Measurements from ENCODE around the gene MPC1. TPM values are rescaled to one million over a fixed set of nuclear protein-coding genes. Genes with fewer than 3 reads are reported as not detected.
"Not testable (repeated sequence)": the region's sequence is repeated elsewhere in the genome, so short reads cannot be mapped to it uniquely, and the experiment has no call there.

MPC1 gene
- total RNA-seq, 2 experiments from 2014 or later = 23.0 to 24.1 TPM

DNA sequence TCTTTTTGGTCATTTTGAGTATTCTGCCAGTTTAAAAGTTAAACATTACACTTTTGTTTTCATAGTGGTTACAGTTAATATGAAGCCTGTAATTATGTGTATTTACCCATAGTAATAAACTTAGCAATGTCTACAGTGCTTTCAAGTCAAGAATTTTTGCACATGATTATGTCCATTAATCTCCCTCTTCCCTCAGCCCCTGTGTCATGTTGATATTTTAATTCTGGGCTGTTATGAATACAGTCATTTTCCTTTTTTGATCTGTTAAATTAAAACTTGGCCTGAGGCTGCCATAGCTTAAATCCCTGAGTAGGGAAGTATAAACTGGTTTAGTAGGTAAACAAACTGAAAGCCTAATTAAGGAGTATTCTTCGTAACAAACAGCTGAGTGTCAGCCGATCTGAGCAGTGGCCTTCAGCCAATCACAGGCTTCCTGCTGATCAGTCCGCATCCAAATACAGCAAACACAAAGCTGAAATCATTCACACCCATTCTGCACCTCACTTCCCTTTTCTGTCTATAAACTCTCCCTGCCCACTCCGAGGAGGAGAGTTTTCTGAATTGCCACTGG, 30.9 kb downstream of the MPC1 start:
- no peaks in the 10 kb centered on the region for H3K4me1 Mint-ChIP-seq
- H3K4me3 Mint-ChIP-seq = no peak overlapping the region

DNA sequence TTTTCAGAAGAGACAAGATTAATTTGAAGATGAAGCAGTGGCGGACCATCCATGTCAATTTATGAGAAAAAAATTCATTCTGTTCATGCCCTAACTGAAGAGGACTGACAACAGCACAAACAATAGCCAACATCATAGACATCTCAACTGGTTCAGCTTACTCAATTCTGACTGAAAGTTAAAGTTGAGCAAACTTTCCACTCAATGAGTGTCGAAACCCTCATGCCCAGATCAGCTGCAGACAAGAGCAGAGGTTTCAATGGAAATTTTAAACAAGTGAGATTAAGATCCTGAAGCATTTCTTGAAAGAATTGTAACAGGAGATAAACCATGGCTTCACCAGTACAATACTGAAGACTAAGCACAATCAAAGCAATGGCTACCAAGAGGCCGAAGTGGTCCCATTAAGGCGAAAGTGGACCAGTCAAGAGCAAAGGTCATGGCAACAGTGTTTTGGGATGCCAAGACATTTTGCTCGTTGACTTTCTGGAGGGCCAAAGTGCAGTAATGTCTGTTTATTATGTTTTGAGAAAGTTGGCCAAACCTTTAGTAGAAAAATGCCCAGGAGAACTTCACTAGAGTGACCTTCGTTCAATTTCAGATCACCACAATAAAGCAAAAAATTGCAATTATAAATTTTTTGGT, 34.3 kb downstream of the MPC1 start:
- Mint-ChIP-seq H3K27ac (no peak overlapping the region), H3K9me3 (peaks cover 2% of the 10 kb centered on the region), H3K4me3 (no peak overlapping the region), H3K36me3 (ENCODE audit: low read depth) (peaks cover 2% of the 10 kb centered on the region), H3K27me3 (peaks cover 52% of the 10 kb centered on the region), H3K4me1 (peaks cover 2% of the 10 kb centered on the region)
- CTCF ChIA-PET = no interaction called here
- no peak for DNase-seq
- POLR2A ChIA-PET = no interaction called here

More for the DNA sequence above, 30.9 kb downstream of the MPC1 start:
- no peak for DNase-seq
- Mint-ChIP-seq H3K27me3 (peaks cover 54% of the 10 kb centered on the region), H3K27ac (no peak overlapping the region), H3K9me3 (peaks cover 2% of the 10 kb centered on the region), H3K36me3 (ENCODE audit: low read depth) (peaks cover 2% of the 10 kb centered on the region)
- ChIA-PET CTCF (no interaction called here), POLR2A (no interaction called here)

DNA sequence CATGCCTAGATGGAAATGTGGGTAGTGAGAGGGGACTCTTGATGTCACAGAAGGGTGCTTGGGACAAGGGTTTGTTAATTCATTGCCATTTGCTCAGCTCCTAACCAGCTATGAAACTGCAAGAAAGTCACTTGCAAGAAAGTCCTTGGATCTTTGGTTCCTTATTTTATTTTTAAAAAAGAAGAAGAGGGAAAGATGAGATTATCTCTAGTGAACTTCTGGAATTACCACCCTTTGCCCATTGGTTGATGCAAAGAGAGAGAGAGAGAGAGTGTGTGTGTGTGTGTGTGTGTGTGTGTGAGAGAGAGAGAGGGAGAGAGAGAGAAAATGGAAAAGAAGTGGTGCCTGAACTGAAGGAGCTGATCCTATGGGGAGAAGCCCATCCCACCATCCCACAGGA, 35.8 kb downstream of the MPC1 start:
- peaks cover 5% of the 10 kb centered on the region for H3K36me3 Mint-ChIP-seq (ENCODE audit: low read depth)

DNA sequence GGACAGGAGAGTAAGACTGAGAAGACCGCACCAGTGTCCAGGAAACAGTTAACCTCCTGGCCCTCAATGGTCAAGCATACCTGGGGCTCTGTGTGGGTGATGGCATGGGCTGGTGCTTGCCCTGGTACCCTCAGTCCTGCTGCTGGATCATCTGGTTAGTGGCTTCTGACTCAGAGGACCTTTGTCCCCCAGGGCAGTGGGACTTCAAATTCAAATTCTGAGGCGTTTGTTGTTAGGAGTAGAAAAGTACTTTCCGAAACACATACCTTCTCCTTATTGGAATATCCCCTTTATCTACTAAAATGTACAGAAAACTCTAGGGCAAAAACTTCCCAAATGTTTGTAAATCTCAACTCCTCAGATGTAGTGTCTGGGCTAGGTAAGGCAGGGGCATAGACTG, 36.3 kb downstream of the MPC1 start:
- Mint-ChIP-seq H3K9me3 (peaks cover 2% of the 10 kb centered on the region), H3K36me3 (ENCODE audit: low read depth) (peaks cover 8% of the 10 kb centered on the region), H3K4me1 (peaks cover 12% of the 10 kb centered on the region), H3K27ac (no peak overlapping the region), H3K27me3 (peaks cover 37% of the 10 kb centered on the region), H3K4me3 (no peak overlapping the region)
- ChIA-PET CTCF (interaction anchor here (1.5 kb wide), 1 partner anchor 35 kb away, joined by 5 read pairs; no protein-coding TSS in a partner anchor), POLR2A (no interaction called here)
- DNase-seq = no peak

More for the DNA sequence above, 35.8 kb downstream of the MPC1 start:
- no peak overlapping the region for H3K4me3 Mint-ChIP-seq
- no peak for DNase-seq
- H3K4me1 Mint-ChIP-seq = peaks cover 7% of the 10 kb centered on the region
- H3K9me3 Mint-ChIP-seq = peaks cover 2% of the 10 kb centered on the region
- CTCF ChIA-PET = interaction anchor here (1.5 kb wide), 1 partner anchor 35 kb away, joined by 5 read pairs; no protein-coding TSS in a partner anchor
- H3K27me3 Mint-ChIP-seq = peaks cover 42% of the 10 kb centered on the region
- POLR2A ChIA-PET = no interaction called here
- no peak overlapping the region for H3K27ac Mint-ChIP-seq

DNA sequence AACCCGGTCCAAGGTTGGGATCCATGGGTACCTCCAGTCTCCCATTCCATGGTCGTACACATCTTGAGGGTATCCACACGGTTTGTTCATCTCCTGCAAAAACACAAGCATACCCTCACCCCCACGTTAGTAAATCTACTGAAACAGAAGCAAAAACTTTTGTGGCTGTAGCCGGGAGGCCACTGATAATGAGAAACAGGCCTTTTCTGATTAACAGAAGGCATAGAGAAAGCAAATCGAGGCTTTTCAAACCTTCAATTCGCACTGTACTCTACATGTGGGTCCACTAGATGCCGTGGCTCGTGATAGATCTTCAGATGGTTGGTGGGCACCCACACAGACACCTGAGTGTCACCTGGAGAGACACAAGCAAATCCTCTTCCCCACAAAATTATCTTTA, 37.1 kb downstream of the MPC1 start:
- H3K4me3 Mint-ChIP-seq; H3K36me3 Mint-ChIP-seq (ENCODE audit: low read depth); POLR2A ChIA-PET; H3K9me3 Mint-ChIP-seq; DNase-seq; CTCF ChIA-PET; H3K27ac Mint-ChIP-seq: not testable (repeated sequence)
- H3K4me1 Mint-ChIP-seq = peaks cover 14% of the 10 kb centered on the region
- H3K27me3 Mint-ChIP-seq = peaks cover 35% of the 10 kb centered on the region

- H3K4me3 Mint-ChIP-seq; H3K36me3 Mint-ChIP-seq (ENCODE audit: low read depth); H3K27ac Mint-ChIP-seq; POLR2A ChIA-PET; H3K9me3 Mint-ChIP-seq; DNase-seq: not testable (repeated sequence)
- peaks cover 14% of the 10 kb centered on the region for H3K4me1 Mint-ChIP-seq
- peaks cover 30% of the 10 kb centered on the region for H3K27me3 Mint-ChIP-seq
- CTCF ChIA-PET = interaction anchor here (1.3 to 1.7 kb wide), 2 partner anchors 36 to 56 kb away, joined by 5 to 8 read pairs; no protein-coding TSS in a partner anchor
These were observed 37.8 kb downstream of the MPC1 start for GRCh38 chr6:166344921-166345320.

- Mint-ChIP-seq H3K27ac (no peak overlapping the region), H3K27me3 (peaks cover 24% of the 10 kb centered on the region), H3K36me3 (ENCODE audit: low read depth) (peaks cover 6% of the 10 kb centered on the region), H3K9me3 (no peaks in the 10 kb centered on the region), H3K4me3 (no peak overlapping the region), H3K4me1 (peaks cover 14% of the 10 kb centered on the region)
- ChIA-PET CTCF (interaction anchor here (1.3 to 1.7 kb wide), 2 partner anchors 37 to 56 kb away, joined by 5 to 8 read pairs; no protein-coding TSS in a partner anchor), POLR2A (no interaction called here)
- DNase-seq = no peak
These were observed 38.5 kb downstream of the MPC1 start for GRCh38 chr6:166344240-166344639.

GRCh38 chr6:166343150-166343487, 39.6 kb downstream of the MPC1 start:
- ChIA-PET POLR2A (interaction anchor here (0.7 to 2.6 kb wide), 7 partner anchors 9 to 84 kb away, joined by 3 to 13 read pairs (median 6); partner anchors contain the start of gene PRR18), CTCF (interaction anchor here (0.9 to 2.0 kb wide), 3 partner anchors 35 to 108 kb away, joined by 3 to 21 read pairs (median 3); no protein-coding TSS in a partner anchor)
- Mint-ChIP-seq H3K9me3 (no peaks in the 10 kb centered on the region), H3K4me1 (peaks cover 14% of the 10 kb centered on the region), H3K27me3 (peaks cover 19% of the 10 kb centered on the region), H3K27ac (peak overlapping the region; percentile 17), H3K4me3 (peak overlapping the region; percentile 86), H3K36me3 (ENCODE audit: low read depth) (peaks cover 6% of the 10 kb centered on the region)
- DNase-seq = no peak

DNA sequence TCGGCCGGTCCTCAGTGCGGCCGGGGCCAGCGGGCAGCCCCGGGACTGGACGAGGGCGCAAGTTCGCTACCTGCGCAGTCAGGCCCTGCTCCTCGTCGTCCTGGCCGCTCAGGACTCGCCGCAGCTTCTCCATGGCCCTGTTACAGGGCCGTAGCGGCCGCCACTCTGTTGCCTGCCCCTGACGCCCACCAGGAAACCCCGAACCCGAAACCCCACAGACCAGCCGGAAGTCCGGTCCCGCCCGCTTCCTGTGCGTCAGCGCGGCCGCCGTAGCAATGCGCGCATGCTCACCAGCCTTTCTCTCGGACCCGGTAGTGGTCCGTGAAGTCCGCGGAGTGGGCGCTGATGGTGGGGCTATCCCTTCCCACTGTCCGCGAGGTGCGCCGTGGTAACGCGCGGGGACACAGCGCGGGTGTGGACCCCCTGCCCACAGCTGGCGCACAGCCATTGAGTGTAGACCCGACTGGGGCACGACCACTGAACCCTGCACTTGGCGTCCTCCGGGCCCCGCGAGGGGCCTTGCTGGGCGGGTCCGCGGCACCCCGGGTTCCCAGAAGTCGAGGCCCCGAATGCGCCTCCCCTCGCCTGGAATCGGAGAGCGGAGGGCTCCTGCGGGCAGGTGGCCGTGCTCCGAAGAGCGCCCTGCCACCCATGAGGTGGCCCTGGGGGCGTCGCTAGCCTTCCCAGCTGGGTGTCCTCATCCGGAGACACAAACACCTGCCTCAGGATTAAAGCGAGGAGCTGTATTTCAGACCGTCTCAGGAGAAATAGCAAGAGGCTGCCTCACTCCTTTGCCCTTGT, 40.2 kb downstream of the MPC1 start, which contains the start of gene SFT2D1:
Gene SFT2D1 (minus strand): TSS at position 197 of the 801 bp plus-strand sequence. CDS start 64 bp downstream, at position 133.
- peaks cover 6% of the 10 kb centered on the region for H3K36me3 Mint-ChIP-seq (ENCODE audit: low read depth)
- ChIA-PET CTCF (interaction anchor here (0.8 to 2.0 kb wide), 5 partner anchors 9 to 143 kb away, joined by 3 to 21 read pairs (median 3); no protein-coding TSS in a partner anchor), POLR2A (interaction anchor here (0.7 to 2.6 kb wide), 8 partner anchors 9 to 83 kb away, joined by 3 to 13 read pairs (median 5); partner anchors contain the start of gene PRR18)
- H3K27me3 Mint-ChIP-seq = peaks cover 14% of the 10 kb centered on the region
- peaks cover 14% of the 10 kb centered on the region for H3K4me1 Mint-ChIP-seq
- no peaks in the 10 kb centered on the region for H3K9me3 Mint-ChIP-seq
- DNase-seq = peak; percentile 88
- peak within 1 kb of the TSS; percentile 81 for H3K27ac Mint-ChIP-seq
- peak within 1 kb of the TSS; percentile 86 for H3K4me3 Mint-ChIP-seq

DNA sequence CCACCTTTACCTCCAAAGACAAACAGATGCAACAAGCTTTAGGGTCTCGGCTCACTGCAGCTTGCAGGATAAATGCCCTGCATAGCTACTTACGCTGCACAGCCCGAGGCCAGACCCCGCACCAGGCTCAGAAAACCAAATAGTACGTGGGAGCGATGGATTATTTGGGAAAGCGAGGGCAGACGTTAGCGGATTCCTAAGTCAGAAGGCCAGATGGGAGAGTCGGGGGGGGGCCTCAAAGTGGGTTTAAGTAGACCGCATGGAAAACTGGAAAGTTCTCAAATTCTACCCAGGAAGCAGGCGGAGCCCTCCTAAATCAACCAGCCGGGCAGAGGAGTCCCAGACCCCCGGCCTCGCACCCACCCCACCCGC, 40.8 kb downstream of the MPC1 start:
- no peaks in the 10 kb centered on the region for H3K9me3 Mint-ChIP-seq
- H3K27ac Mint-ChIP-seq = peak overlapping the region; percentile 81
- DNase-seq = no peak
- CTCF ChIA-PET = interaction anchor here (0.8 to 2.0 kb wide), 3 partner anchors 8 to 144 kb away, joined by 3 to 21 read pairs (median 4); no protein-coding TSS in a partner anchor
- peaks cover 10% of the 10 kb centered on the region for H3K27me3 Mint-ChIP-seq
- H3K36me3 Mint-ChIP-seq (ENCODE audit: low read depth) = peaks cover 6% of the 10 kb centered on the region
- H3K4me1 Mint-ChIP-seq = peaks cover 14% of the 10 kb centered on the region
- peak overlapping the region; percentile 86 for H3K4me3 Mint-ChIP-seq
- POLR2A ChIA-PET = interaction anchor here (0.7 to 2.6 kb wide), 8 partner anchors 8 to 83 kb away, joined by 3 to 13 read pairs (median 5); partner anchors contain the start of gene PRR18

DNA sequence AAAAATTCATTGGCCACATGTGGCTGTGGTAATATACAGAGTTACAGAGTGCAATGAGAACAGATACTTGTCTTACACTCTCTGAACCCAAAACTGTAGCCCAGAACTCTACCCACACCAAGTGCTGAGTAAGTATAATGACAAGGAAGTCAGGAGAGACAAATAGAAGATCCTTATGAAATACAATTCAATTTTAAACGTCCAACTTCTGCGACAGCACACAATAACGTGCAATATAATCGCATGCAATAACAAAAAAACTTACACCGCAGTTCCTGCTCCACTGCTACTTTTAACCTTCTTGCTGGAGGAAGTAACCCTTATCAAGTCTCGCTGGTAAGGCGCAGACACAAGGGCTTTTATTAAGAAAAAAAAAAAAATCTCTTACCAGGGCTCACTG, 41.3 kb downstream of the MPC1 start:
- Mint-ChIP-seq H3K4me3 (peak overlapping the region; percentile 86), H3K4me1 (peaks cover 14% of the 10 kb centered on the region), H3K9me3 (no peaks in the 10 kb centered on the region), H3K27me3 (peaks cover 10% of the 10 kb centered on the region), H3K27ac (peak overlapping the region; percentile 81), H3K36me3 (ENCODE audit: low read depth) (peaks cover 6% of the 10 kb centered on the region)
- DNase-seq = no peak
- POLR2A ChIA-PET = interaction anchor here (0.7 to 2.6 kb wide), 5 partner anchors 7 to 78 kb away, joined by 3 to 13 read pairs (median 6); partner anchors contain the start of gene PRR18
- CTCF ChIA-PET = interaction anchor here (0.8 to 2.0 kb wide), 3 partner anchors 8 to 145 kb away, joined by 3 to 21 read pairs (median 4); no protein-coding TSS in a partner anchor

DNA sequence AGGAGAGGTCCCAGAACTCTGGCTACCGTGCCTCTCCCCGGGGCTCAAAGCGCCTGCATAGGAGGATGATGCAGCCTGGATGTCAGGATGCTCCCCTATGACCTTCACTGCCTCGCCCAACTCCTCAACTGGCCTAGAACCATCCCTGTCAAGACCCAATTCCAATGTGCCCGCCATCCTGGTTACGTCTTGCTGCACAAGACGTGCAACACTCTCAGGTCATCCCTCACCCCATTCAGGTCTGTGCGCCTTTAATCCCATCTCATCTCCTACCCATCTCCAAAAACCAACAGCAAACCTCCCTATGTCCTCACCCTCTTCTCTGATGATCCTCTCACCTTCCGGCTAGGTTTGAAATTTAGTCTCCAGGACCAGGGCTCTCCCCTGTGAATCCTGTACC, 43.9 kb downstream of the MPC1 start:
- DNase-seq = no peak
- H3K27me3 Mint-ChIP-seq = no peaks in the 10 kb centered on the region
- H3K27ac Mint-ChIP-seq = no peak overlapping the region
- H3K36me3 Mint-ChIP-seq (ENCODE audit: low read depth) = peaks cover 28% of the 10 kb centered on the region
- H3K4me3 Mint-ChIP-seq = no peak overlapping the region
- H3K4me1 Mint-ChIP-seq = peaks cover 37% of the 10 kb centered on the region
- CTCF ChIA-PET = interaction anchor here (2.2 kb wide), 1 partner anchor 43 kb away, joined by 5 read pairs; no protein-coding TSS in a partner anchor
- POLR2A ChIA-PET = no interaction called here
- no peaks in the 10 kb centered on the region for H3K9me3 Mint-ChIP-seq
